ENCODE measurements around the gene GABBR1.

GRCh38 chr6:29524044-29524443, 108.9 kb downstream of the GABBR1 start:
- TF ChIP-seq EP300 (conservative IDR thresholded peaks at IDR 0.05; ENCODE audit: poor library complexity, severe bottlenecking) (no peak), CTCF (IDR thresholded peaks at IDR 0.05; ENCODE audit: poor library complexity, severe bottlenecking) (no peak), POLR2AphosphoS5 (IDR thresholded peaks at IDR 0.05) (no peak), EZH2 (IDR thresholded peaks at IDR 0.05; ENCODE audit: borderline replicate concordance, insufficient read depth, low read length, poor library complexity, severe bottlenecking) (no peak), REST (IDR thresholded peaks at IDR 0.05; ENCODE audit: borderline replicate concordance) (no peak), TAF1 (IDR thresholded peaks at IDR 0.05; ENCODE audit: low read depth) (no peak)
